ENCODE data around the gene PLXNA4. TPM values are rescaled to one million over a fixed set of nuclear protein-coding genes. Genes with fewer than 3 reads are reported as not detected.

Gene PLXNA4
- total and polyA plus RNA-seq, 9 of the 15 experiments (the other 6 are each of a cell fraction or from before 2014, with no cell fraction given), result under 0.01 to 0.09 TPM; not detected in 7

- TF ChIP-seq BMI1 (IDR thresholded peaks at IDR 0.05; ENCODE audit: low read length), result no peak
- no peak for TF ChIP-seq KLF13 (tag; IDR thresholded peaks at IDR 0.05; ENCODE audit: borderline replicate concordance, low read depth)
- TF ChIP-seq HCFC1 (IDR thresholded peaks at IDR 0.05; ENCODE audit: low read depth, low read length), result no peak
- TF ChIP-seq POLR2G (IDR thresholded peaks at IDR 0.05; ENCODE audit: low read depth, low read length), result no peak
These were observed 461.9 kb downstream of the PLXNA4 start (continued) for GRCh38 chr7:132114411-132114810.

- H3K9ac ChIP-seq (ENCODE audit: insufficient read depth in 1 of 2, low read depth in 2 of 2, low read length in 2 of 2), result no peak overlapping the region
- BruUV-seq (replicated peaks), result no TSS peak
- intact Hi-C loops (cut with micrococcal nuclease) (no loop called here), in situ Hi-C loops (cut with MboI) (no loop called here)
- CTCF ChIA-PET (ENCODE audit: low intra/inter-chr PET ratio), result no interaction called here
- WGBS (ENCODE audit: insufficient coverage, low coverage, missing lambda C conversion rate), result 2% methylated on average over 21 of the region's 21 CpGs
- no peak overlapping the region for H2AFZ ChIP-seq (ENCODE audit: low read depth, low read length)
- H3K79me2 ChIP-seq (ENCODE audit: control insufficient read depth, insufficient read depth, low read length), result no peaks in the 10 kb centered on the region
- H3K4me3 ChIP-seq, result no peak overlapping the region
- H3K9me1 ChIP-seq (ENCODE audit: control insufficient read depth, insufficient read depth, low read length), result no peaks in the 10 kb centered on the region
- DNase-seq (ENCODE audit: extremely low read depth in 1 of 4, low spot score in 3 of 4) (peak in 3 of 4 experiments; percentile 37 to 42 (median 39)), FAIRE-seq (no peak), ATAC-seq (peak; percentile 59)
- no peaks in the 10 kb centered on the region for H3K9me3 ChIP-seq (replicated peaks; ENCODE audit: control insufficient read depth, insufficient read depth, low read depth, low read length)
- H4K20me1 ChIP-seq (replicated peaks; ENCODE audit: control insufficient read depth, insufficient read depth, low read length), result peaks cover 8% of the 10 kb centered on the region
- H3K36me3 ChIP-seq (ENCODE audit: control insufficient read depth, insufficient read depth, low read length), result no peaks in the 10 kb centered on the region
- H3K4me1 ChIP-seq (replicated peaks in 1 of 2; ENCODE audit: control insufficient read depth in 2 of 2, insufficient read depth in 2 of 2, low read length in 2 of 2), result no peaks in the 10 kb centered on the region
- POLR2A ChIA-PET, result interaction anchor here (0.6 to 1.2 kb wide), 2 partner anchors 57 to 424 kb away, joined by 3 read pairs; no protein-coding TSS in a partner anchor
- H3K27me3 ChIP-seq (ENCODE audit: control insufficient read depth in 2 of 2, insufficient read depth in 2 of 2, low read length in 2 of 2), result peaks cover 15 to 35% of the 10 kb centered on the region in 2 experiments
- H3K4me2 ChIP-seq (ENCODE audit: insufficient read depth, low read length), result no peak overlapping the region
- H3K27ac ChIP-seq (ENCODE audit: extremely low read depth, low read depth, low read length), result no peak overlapping the region
- TF ChIP-seq ZNF324 (CRISPR knock-in tag; IDR thresholded peaks at IDR 0.05) (no peak), CTCF (IDR thresholded peaks at IDR 0.05 in 2 of 3, conservative IDR thresholded peaks at IDR 0.05 in 1 of 3; ENCODE audit: insufficient read depth in 2 of 3, low read depth in 1 of 3, low read length in 3 of 3) (peak; percentile 50 to 77 (median 70)), CREM (IDR thresholded peaks at IDR 0.05; ENCODE audit: low read depth) (no peak), CUX1 (CRISPR knock-in tag; IDR thresholded peaks at IDR 0.05) (no peak), MITF (IDR thresholded peaks at IDR 0.05) (no peak), DIDO1 (tag; IDR thresholded peaks at IDR 0.05; ENCODE audit: low read depth) (no peak), POLR2B (IDR thresholded peaks at IDR 0.05; ENCODE audit: low read depth, partially characterized antibody) (no peak)
These were observed 462.5 kb downstream of the PLXNA4 start for GRCh38 chr7:132113536-132114371.
